ENCODE measurements around the gene LRRFIP2. TPM values are rescaled to one million over a fixed set of nuclear protein-coding genes. Genes with fewer than 3 reads are reported as not detected.

Gene LRRFIP2
- total and polyA plus RNA-seq, 2 of the 8 experiments (the other 6 are each of a cell fraction or from before 2014, with no cell fraction given), result 8.8 to 25.6 TPM

DNA sequence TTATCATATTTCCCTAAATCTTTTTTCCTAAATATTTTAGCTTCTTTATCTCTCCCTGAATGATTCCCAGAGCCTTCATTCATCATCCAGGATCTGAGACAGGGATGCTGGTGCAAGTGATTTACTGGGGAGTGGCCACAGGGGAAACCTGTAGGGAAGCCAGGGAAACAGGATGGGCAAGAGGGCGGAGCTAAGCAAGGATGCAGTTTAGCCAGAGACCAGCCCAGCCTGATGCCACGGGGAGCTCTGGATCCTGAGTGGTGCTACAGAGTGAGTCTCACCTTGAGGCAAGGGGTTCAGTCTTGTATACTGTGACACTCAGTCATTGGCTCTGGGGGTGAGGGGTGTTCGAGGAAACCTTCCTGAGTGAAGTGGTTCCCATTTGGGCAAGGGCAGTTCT lies 39.7 kb upstream of the LRRFIP2 start:
- no peaks in the 10 kb centered on the region for H3K4me1 ChIP-seq (replicated peaks in 1 of 4; ENCODE audit: control insufficient read depth in 3 of 4, insufficient read depth in 4 of 4, low read length in 3 of 4)
- H3K9ac ChIP-seq (replicated peaks in 1 of 4; ENCODE audit: extremely low read depth in 1 of 4, low read depth in 3 of 4, low read length in 3 of 4), result no peak overlapping the region
- no peak overlapping the region for H2BK15ac ChIP-seq (ENCODE audit: low read length)
- no peak overlapping the region for H2AK5ac ChIP-seq (ENCODE audit: low read depth, low read length)
- H3K36me3 ChIP-seq (ENCODE audit: control insufficient read depth in 2 of 4, insufficient read depth in 4 of 4, low read length in 3 of 4), result no peaks in the 10 kb centered on the region
- no peak overlapping the region for H2BK12ac ChIP-seq (ENCODE audit: low read depth, low read length)
- no peak for FAIRE-seq
- peak overlapping the region; percentile 85; the same call in 1 of the 2 replicates for H2AFZ ChIP-seq (ENCODE audit: low read length)
- H2BK20ac ChIP-seq (ENCODE audit: low read length), result no peak overlapping the region
- no peak overlapping the region for H2BK120ac ChIP-seq (replicated peaks; ENCODE audit: low read depth, low read length)
- H4K8ac ChIP-seq (ENCODE audit: extremely low read depth, insufficient read depth, low read length), result no peak overlapping the region
- no peak overlapping the region for H3K14ac ChIP-seq (ENCODE audit: insufficient read length)
- no peak overlapping the region for H3K4me3 ChIP-seq (ENCODE audit: extremely low read depth in 1 of 4, insufficient read depth in 2 of 4, low read depth in 3 of 4, low read length in 4 of 4)
- H3K4ac ChIP-seq (replicated peaks; ENCODE audit: insufficient read length, low read depth, low read length), result no peak overlapping the region
- no peak overlapping the region for H3K23ac ChIP-seq (ENCODE audit: insufficient read length)
- no peak overlapping the region for H4K91ac ChIP-seq (replicated peaks; ENCODE audit: insufficient read length, low read length)
- 56% methylated on average over 3 of the region's 3 CpGs; no CpG with 5 or more reads in 1 of the 2 experiments for WGBS, 2 experiments (ENCODE audit: extremely low coverage in 1 of 2, insufficient coverage in 1 of 2, insufficient read length in 1 of 2, insufficient replicate concordance in 2 of 2, low coverage in 1 of 2, low lambda C conversion rate in 2 of 2, missing lambda C conversion rate in 1 of 2)
- H3K79me2 ChIP-seq (ENCODE audit: control insufficient read depth in 1 of 2, insufficient read depth in 2 of 2, low read length in 2 of 2), result no peaks in the 10 kb centered on the region
- DNase-seq (ENCODE audit: low read depth in 1 of 2, low spot score in 2 of 2), result peak in 1 of 2 experiments; percentile 60
- ChIA-PET CTCF (ENCODE audit: partially characterized antibody) (interaction anchor here (0.6 to 3.9 kb wide), 21 partner anchors 9 to 500 kb away, joined by 3 to 29 read pairs (median 4); no protein-coding TSS in a partner anchor), POLR2A (ENCODE audit: partially characterized antibody) (interaction anchor here (0.6 kb wide), 1 partner anchor 296 kb away, joined by 5 read pairs; no protein-coding TSS in a partner anchor)
- H3K79me1 ChIP-seq (ENCODE audit: low read depth, low read length), result no peaks in the 10 kb centered on the region
- no peaks in the 10 kb centered on the region for H3K27me3 ChIP-seq (replicated peaks in 1 of 4; ENCODE audit: control insufficient read depth in 3 of 4, extremely low read depth in 1 of 4, insufficient read depth in 3 of 4, low read length in 3 of 4)
- H3K4me2 ChIP-seq (ENCODE audit: insufficient read depth in 1 of 2, low read depth in 2 of 2, low read length in 2 of 2), result no peak overlapping the region
- H3K9me3 ChIP-seq (ENCODE audit: insufficient read depth in 2 of 2, low read depth in 1 of 2, low read length in 1 of 2), result peaks cover 3 to 6% of the 10 kb centered on the region in 2 experiments; a peak in 2 of 4 replicates
- no peak overlapping the region; the same call in 1 of the 2 replicates for H2BK5ac ChIP-seq (ENCODE audit: low read depth, low read length)
- H4K5ac ChIP-seq (ENCODE audit: insufficient read length, low read depth, low read length), result no peak overlapping the region
- H3K27ac ChIP-seq (ENCODE audit: low read depth, low read length), result no peak overlapping the region
- no peaks in the 10 kb centered on the region; the same call in 1 of the 2 replicates for H3K23me2 ChIP-seq (ENCODE audit: low read depth, low read length)
- no peak overlapping the region for H3K56ac ChIP-seq (replicated peaks; ENCODE audit: insufficient read length, low read depth, low read length)
- no peaks in the 10 kb centered on the region for H4K20me1 ChIP-seq (replicated peaks in 1 of 2; ENCODE audit: control insufficient read depth in 1 of 2, insufficient read depth in 2 of 2, low read length in 2 of 2)
- H3K18ac ChIP-seq (ENCODE audit: extremely low read depth, low read length), result no peak overlapping the region
- TF ChIP-seq POLR2AphosphoS5 (IDR thresholded peaks at IDR 0.05; ENCODE audit: low read depth, low read length) (no peak), HDAC6 (IDR thresholded peaks at IDR 0.05; ENCODE audit: low read depth, low read length) (no peak), KDM4A (IDR thresholded peaks at IDR 0.05; ENCODE audit: low read depth, low read length, severe bottlenecking) (no peak)
